ENCODE measurements around the gene BAIAP2L1. TPM values are rescaled to one million over a fixed set of nuclear protein-coding genes. Genes with fewer than 3 reads are reported as not detected.

BAIAP2L1 gene
- total and polyA plus RNA-seq, 2 of the 8 experiments (the other 6 are each of a cell fraction or from before 2014, with no cell fraction given): 19.2 to 42.9 TPM

GRCh38 chr7:98278408-98278807 is 122.5 kb downstream of the BAIAP2L1 start:
- DNase-seq (ENCODE audit: low read depth in 1 of 2, low spot score in 2 of 2): no peak
- no peak overlapping the region for H2AK5ac ChIP-seq (ENCODE audit: low read depth, low read length)
- POLR2A ChIA-PET (ENCODE audit: partially characterized antibody): interaction anchor here (1.5 to 1.6 kb wide), 2 partner anchors 10 to 122 kb away, joined by 4 to 7 read pairs; partner anchors contain the start of gene BAIAP2L1

More at GRCh38 chr7:98278408-98278807, 122.5 kb downstream of the BAIAP2L1 start:
- 0 out of 2 replicates have a peak overlapping the region, but pooled peaks have one; percentile 81 for H2BK15ac ChIP-seq (ENCODE audit: low read length)
- H4K20me1 ChIP-seq (replicated peaks in 1 of 2; ENCODE audit: control insufficient read depth in 1 of 2, insufficient read depth in 2 of 2, low read length in 2 of 2): peaks cover 3 to 4% of the 10 kb centered on the region in 2 experiments
- H3K27me3 ChIP-seq (replicated peaks in 1 of 4; ENCODE audit: control insufficient read depth in 3 of 4, extremely low read depth in 1 of 4, insufficient read depth in 3 of 4, low read length in 3 of 4): no peaks in the 10 kb centered on the region
- no peak overlapping the region for H3K18ac ChIP-seq (ENCODE audit: extremely low read depth, low read length)
- H3K4me3 ChIP-seq (ENCODE audit: extremely low read depth in 1 of 4, insufficient read depth in 2 of 4, low read depth in 3 of 4, low read length in 4 of 4): no peak overlapping the region
- H3K14ac ChIP-seq (ENCODE audit: insufficient read length): no peak overlapping the region
- H2BK120ac ChIP-seq (replicated peaks; ENCODE audit: low read depth, low read length): no peak overlapping the region
- no peak overlapping the region for H3K27ac ChIP-seq (ENCODE audit: low read depth, low read length)
- no peak overlapping the region for H3K9ac ChIP-seq (replicated peaks in 1 of 4; ENCODE audit: extremely low read depth in 1 of 4, low read depth in 3 of 4, low read length in 3 of 4)
- peaks cover 5% of the 10 kb centered on the region; the same call in 1 of the 2 replicates for H3K23me2 ChIP-seq (ENCODE audit: low read depth, low read length)
- H2AFZ ChIP-seq (ENCODE audit: low read length): no peak overlapping the region
- peaks cover 5 to 14% of the 10 kb centered on the region in 2 experiments; a peak in 3 of 4 replicates for H3K79me2 ChIP-seq (ENCODE audit: control insufficient read depth in 1 of 2, insufficient read depth in 2 of 2, low read length in 2 of 2)
- CTCF ChIA-PET (ENCODE audit: partially characterized antibody): interaction anchor here (1.2 kb wide), 1 partner anchor 12 kb away, joined by 4 read pairs; no protein-coding TSS in a partner anchor
- no peaks in the 10 kb centered on the region for H3K9me3 ChIP-seq (ENCODE audit: insufficient read depth in 2 of 2, low read depth in 1 of 2, low read length in 1 of 2)
- H3K4me1 ChIP-seq (replicated peaks in 1 of 4; ENCODE audit: control insufficient read depth in 3 of 4, insufficient read depth in 4 of 4, low read length in 3 of 4): peaks cover 3 to 7% (median 4%) of the 10 kb centered on the region in 4 experiments; a peak in 4 of 7 replicates
- no peak overlapping the region for H2BK12ac ChIP-seq (ENCODE audit: low read depth, low read length)
- no peak overlapping the region for H2BK5ac ChIP-seq (ENCODE audit: low read depth, low read length)
- H3K79me1 ChIP-seq (ENCODE audit: low read depth, low read length): no peaks in the 10 kb centered on the region
- H3K36me3 ChIP-seq (ENCODE audit: control insufficient read depth in 2 of 4, insufficient read depth in 4 of 4, low read length in 3 of 4): no peaks in the 10 kb centered on the region
- H3K56ac ChIP-seq (replicated peaks; ENCODE audit: insufficient read length, low read depth, low read length): no peak overlapping the region
- H3K4ac ChIP-seq (replicated peaks; ENCODE audit: insufficient read length, low read depth, low read length): no peak overlapping the region
- no peak for FAIRE-seq
- no peak for TF ChIP-seq HDAC2 (IDR thresholded peaks at IDR 0.05; ENCODE audit: borderline replicate concordance in 1 of 2, low read depth in 2 of 2, low read length in 2 of 2)
- TF ChIP-seq GABPA (IDR thresholded peaks at IDR 0.05; ENCODE audit: borderline replicate concordance, insufficient read depth, low read length): no peak
- no peak for TF ChIP-seq MAX (IDR thresholded peaks at IDR 0.05)
- no peak for TF ChIP-seq EZH2 (IDR thresholded peaks at IDR 0.05; ENCODE audit: low read depth, low read length, severe bottlenecking)
- no peak overlapping the region for H4K8ac ChIP-seq (ENCODE audit: extremely low read depth, insufficient read depth, low read length)
- no peak overlapping the region for H4K91ac ChIP-seq (replicated peaks; ENCODE audit: insufficient read length, low read length)
- H2BK20ac ChIP-seq (ENCODE audit: low read length): no peak overlapping the region
- no peak overlapping the region for H3K4me2 ChIP-seq (ENCODE audit: insufficient read depth in 1 of 2, low read depth in 2 of 2, low read length in 2 of 2)
- 91% methylated on average over 5 of the region's 5 CpGs; no CpG with 5 or more reads in 1 of the 2 experiments for WGBS, 2 experiments (ENCODE audit: extremely low coverage in 1 of 2, insufficient coverage in 1 of 2, insufficient read length in 1 of 2, insufficient replicate concordance in 2 of 2, low coverage in 1 of 2, low lambda C conversion rate in 2 of 2, missing lambda C conversion rate in 1 of 2)
- H4K5ac ChIP-seq (ENCODE audit: insufficient read length, low read depth, low read length): no peak overlapping the region
- H3K23ac ChIP-seq (ENCODE audit: insufficient read length): no peak overlapping the region
